HEK293 (cell line): Measurements from ENCODE around the gene MAP3K20.

ENCODE experiments used
- BCL6B ChIP-seq: fragments of 450-650 bp; formaldehyde crosslinking; IDR thresholded peaks from 2 replicates; pipeline ENCODE4 v1.5.1; 2017; ENCODE audit warnings: missing biosample characterization, missing genetic modification characterization
- CTCF ChIP-seq: fragments of 450-650 bp; formaldehyde crosslinking; IDR thresholded peaks from 2 replicates; pipeline ENCODE4 v1.5.1; 2016; ENCODE audit warnings: missing biosample characterization, missing genetic modification characterization
- GLI4 ChIP-seq: fragments of 450-650 bp; formaldehyde crosslinking; IDR thresholded peaks from 2 replicates; pipeline ENCODE4 v1.5.1; 2016; ENCODE audit warnings: missing biosample characterization, missing genetic modification characterization
- GLIS1 ChIP-seq: fragments of 450-650 bp; formaldehyde crosslinking; IDR thresholded peaks from 2 replicates; pipeline ENCODE4 v1.5.1; 2016; ENCODE audit warnings: missing biosample characterization, missing genetic modification characterization
- INSM2 ChIP-seq: fragments of 450-650 bp; formaldehyde crosslinking; IDR thresholded peaks from 2 replicates; pipeline ENCODE4 v1.5.1; 2016; ENCODE audit warnings: missing biosample characterization, missing genetic modification characterization
- MEIS1 ChIP-seq: sonication (generic); formaldehyde crosslinking; IDR thresholded peaks from 2 replicates; pipeline ENCODE4 v1.8.1; 2022; ENCODE audit warnings: missing genetic modification reagents, mild to moderate bottlenecking, borderline replicate concordance
- PATZ1 ChIP-seq: fragments of 450-650 bp; formaldehyde crosslinking; IDR thresholded peaks from 2 replicates; pipeline ENCODE4 v1.5.1; 2016; ENCODE audit warnings: missing biosample characterization, missing genetic modification characterization
- PRDM6 ChIP-seq: fragments of 450-650 bp; formaldehyde crosslinking; IDR thresholded peaks from 2 replicates; pipeline ENCODE4 v1.5.1; 2017; ENCODE audit warnings: missing biosample characterization, missing genetic modification characterization
- SCRT1 ChIP-seq: fragments of 450-650 bp; formaldehyde crosslinking; IDR thresholded peaks from 2 replicates; pipeline ENCODE4 v1.5.1; 2016; ENCODE audit warnings: missing biosample characterization, missing genetic modification characterization, borderline replicate concordance
- SP2 ChIP-seq: fragments of 450-650 bp; formaldehyde crosslinking; IDR thresholded peaks from 2 replicates; pipeline ENCODE4 v1.5.1; 2016; ENCODE audit warnings: missing biosample characterization, missing genetic modification characterization
- ZBTB11 ChIP-seq: fragments of 450-650 bp; formaldehyde crosslinking; conservative IDR thresholded peaks from 2 replicates; pipeline ENCODE4 v1.5.1; 2016; ENCODE audit warnings: low read depth, missing biosample characterization, missing genetic modification characterization
- ZBTB21 ChIP-seq: fragments of 450-650 bp; formaldehyde crosslinking; IDR thresholded peaks from 2 replicates; pipeline ENCODE4 v1.5.1; 2017; ENCODE audit warnings: missing biosample characterization, missing genetic modification characterization
- ZBTB44 ChIP-seq: fragments of 450-650 bp; IDR thresholded peaks from 2 replicates; pipeline ENCODE4 v1.5.1; 2018; ENCODE audit warnings: missing biosample characterization, mild to moderate bottlenecking, missing genetic modification characterization
- ZNF138 ChIP-seq: fragments of 450-650 bp; formaldehyde crosslinking; IDR thresholded peaks from 2 replicates; pipeline ENCODE4 v1.5.1; 2016; ENCODE audit warnings: missing biosample characterization, missing genetic modification characterization, borderline replicate concordance
- ZNF211 ChIP-seq: fragments of 450-650 bp; formaldehyde crosslinking; IDR thresholded peaks from 2 replicates; pipeline ENCODE4 v1.5.1; 2016; ENCODE audit warnings: low read depth, missing biosample characterization, missing genetic modification characterization
- ZNF404 ChIP-seq: fragments of 450-650 bp; formaldehyde crosslinking; IDR thresholded peaks from 2 replicates; pipeline ENCODE4 v1.5.1; 2017; ENCODE audit warnings: missing biosample characterization, missing genetic modification characterization
- ZNF423 ChIP-seq: fragments of 450-650 bp; formaldehyde crosslinking; IDR thresholded peaks from 2 replicates; pipeline ENCODE4 v1.5.1; 2016; ENCODE audit warnings: missing biosample characterization, missing genetic modification characterization
- ZNF433 ChIP-seq: fragments of 450-650 bp; formaldehyde crosslinking; IDR thresholded peaks from 2 replicates; pipeline ENCODE4 v1.5.1; 2016; ENCODE audit warnings: missing biosample characterization, missing genetic modification characterization, low read depth
- ZNF473 ChIP-seq: fragments of 450-650 bp; formaldehyde crosslinking; IDR thresholded peaks from 2 replicates; pipeline ENCODE4 v1.5.1; 2017; ENCODE audit warnings: missing biosample characterization, missing genetic modification characterization
- ZNF510 ChIP-seq: fragments of 450-650 bp; formaldehyde crosslinking; IDR thresholded peaks from 2 replicates; pipeline ENCODE4 v1.5.1; 2018; ENCODE audit warnings: mild to moderate bottlenecking, missing genetic modification characterization, missing biosample characterization; ENCODE audit not compliant: insufficient replicate concordance
- ZNF580 ChIP-seq: fragments of 450-650 bp; formaldehyde crosslinking; IDR thresholded peaks from 2 replicates; pipeline ENCODE4 v1.5.1; 2016; ENCODE audit warnings: missing biosample characterization, missing genetic modification characterization
- ZNF654 ChIP-seq: fragments of 450-650 bp; formaldehyde crosslinking; IDR thresholded peaks from 2 replicates; pipeline ENCODE4 v1.5.1; 2016; ENCODE audit warnings: low read depth, missing biosample characterization, missing genetic modification characterization
- ZNF670 ChIP-seq: fragments of 450-650 bp; formaldehyde crosslinking; IDR thresholded peaks from 2 replicates; pipeline ENCODE4 v1.5.1; 2016; ENCODE audit warnings: missing biosample characterization, missing genetic modification characterization, low read depth
- ZNF791 ChIP-seq: fragments of 450-650 bp; formaldehyde crosslinking; IDR thresholded peaks from 2 replicates; pipeline ENCODE4 v1.5.1; 2016; ENCODE audit warnings: missing biosample characterization, missing genetic modification characterization
- ZNF830 ChIP-seq: fragments of 450-650 bp; IDR thresholded peaks from 2 replicates; pipeline ENCODE4 v1.5.0; 2018; ENCODE audit warnings: missing biosample characterization, missing genetic modification characterization, low read depth, mild to moderate bottlenecking, moderate library complexity

MAP3K20 gene

GRCh38 chr2:173119069-173119807, 43.6 kb downstream of the MAP3K20 start (continued):
- TF ChIP-seq BCL6B (tag by site-specific recombination) (no peak), PATZ1 (tag by site-specific recombination) (no peak), ZBTB11 (no peak), ZNF138 (no peak), INSM2 (no peak), ZNF433 (tag by site-specific recombination) (no peak), ZBTB44 (no peak), ZNF404 (no peak), ZNF654 (tag by site-specific recombination) (no peak), ZBTB21 (tag by site-specific recombination) (no peak), ZNF670 (no peak), GLIS1 (peak; percentile 97), PRDM6 (tag by site-specific recombination) (no peak), ZNF830 (tag by site-specific recombination) (no peak), SP2 (tag by site-specific recombination) (no peak), ZNF473 (tag by site-specific recombination) (no peak), SCRT1 (no peak), ZNF211 (tag by site-specific recombination) (no peak), ZNF580 (tag by site-specific recombination) (no peak), CTCF (0 out of 2 replicates have a peak, but pooled peaks have one; percentile 24), ZNF791 (no peak), ZNF510 (tag by site-specific recombination) (no peak), GLI4 (tag by site-specific recombination) (no peak), MEIS1 (CRISPR knock-in tag) (no peak), ZNF423 (tag by site-specific recombination) (no peak)
